Ovary (tissue), 9 donors: ENCODE data around the gene RAD23B. TPM values are rescaled to one million over a fixed set of nuclear protein-coding genes. Genes with fewer than 3 reads are reported as not detected.

Source experiments
- DNase-seq, 5 donors: peaks; one replicate each; pipeline ENCODE4 v3.0.0-alpha.2; 2019 to 2020
- H3K27ac ChIP-seq, 2 donors: fragments of 200-600 bp; one replicate each; pipeline versions ENCODE4 v1.5.1 to v1.8.0; 2019 to 2022
- H3K27me3 ChIP-seq: fragments of 200-600 bp; one replicate; pipeline ENCODE4 v1.8.0; 2022
- H3K36me3 ChIP-seq: fragments of 200-600 bp; sonication (generic); one replicate; pipeline ENCODE4 v1.5.1; 2019
- H3K4me1 ChIP-seq: one replicate; pipeline ENCODE4 v1.8.1; 2013; ENCODE audit warnings: mild to moderate bottlenecking, moderate library complexity; ENCODE audit not compliant: insufficient read depth
- H3K4me3 ChIP-seq: fragments of 200-600 bp; sonication (generic); one replicate; pipeline ENCODE4 v1.5.1; 2017
- H3K9me3 ChIP-seq, 2 donors: fragments of 200-600 bp in 1 of 2; sonication (generic) in 1 of 2; one replicate each; pipeline versions ENCODE4 v1.5.1 to v1.8.1; 2013 to 2019; ENCODE audit warnings: mild to moderate bottlenecking in 1 of 2, moderate library complexity in 1 of 2
- EP300 ChIP-seq: sonication (generic); formaldehyde crosslinking; IDR thresholded peaks from one replicate; pipeline ENCODE4 v1.6.1; 2017; ENCODE audit warnings: antibody characterized with exemption
- POLR2A ChIP-seq: fragments of 450-650 bp; IDR thresholded peaks from one replicate; pipeline ENCODE4 v1.6.1; 2017; ENCODE audit warnings: antibody characterized with exemption, mild to moderate bottlenecking, moderate library complexity
- WGBS, 3 donors: extraction: QIAGEN DNeasy Blood & Tissue Kit in 1 of 3; methylation state at CpG; one replicate each; pipeline versions ENCODE4 v1.1.5 to v1.1.7; 2013 to 2017; 5-methylcytosine and 5-hydroxymethylcytosine counted together
- intact Hi-C, 4 donors: fragments of 100-400 bp; cut with DNase I; formaldehyde crosslinking; loops; one replicate each; pipeline versions ENCODE4 v1.11.0 to v1.15.1; 2022 to 2023
- polyA plus RNA-seq, 2 donors: library from polyadenylated mRNA; stranded (reverse); fragments of 200-250 nt in 1 of 2; fragments of 350-450 nt in 1 of 2; fragmentation: Illumina TruSeq in 1 of 2; extraction: RNeasy Lipid Tissue Mini Kit (QIAGEN cat#74804) in 1 of 2; gene quantifications; one replicate each; pipeline ENCODE4 v1.2.3, GENCODE V29; 2013 to 2014
- total RNA-seq, 7 donors: library from RNA; depleted of rRNA in 2 of 7; stranded (reverse); fragments of >200 nt in 2 of 7; fragmentation: NEBNext Ultra II Directional in 3 of 7; extraction: Animal tissue kit (Norgen Biotek cat#: 25700) in 3 of 7; gene quantifications; one replicate each; pipeline versions ENCODE4 v1.1.0 to v1.2.4, GENCODE V29; 2016 to 2023
- TF ChIP-seq, protein P1 (sequence below), 3 donors: fragments of 450-650 bp in 2 of 3; fragments of 200-600 bp in 1 of 3; IDR thresholded peaks; one replicate each; pipeline versions ENCODE4 v1.5.1 to v1.8.0; 2016 to 2022; ENCODE audit warnings: antibody characterized with exemption in 3 of 3, mild to moderate bottlenecking in 1 of 3
- donor health status: DM: no; HTN: no; CAD: no; lungs with moderate emphysema.
- donor health status: DM: no; HTN: no; CAD: no.
- donor health status: Bipolar disorder and iron deficiency.
- donor health status: DM: yes; HTN: yes; CAD: no.
- donor health status: DM: no; HTN: no; CAD: no.
- donor health status: DM: yes; HTN: yes; CAD: no.

Gene RAD23B
- total and polyA plus RNA-seq, 9 donors, result 42.8 to 101 (median 81.3) TPM

DNA sequence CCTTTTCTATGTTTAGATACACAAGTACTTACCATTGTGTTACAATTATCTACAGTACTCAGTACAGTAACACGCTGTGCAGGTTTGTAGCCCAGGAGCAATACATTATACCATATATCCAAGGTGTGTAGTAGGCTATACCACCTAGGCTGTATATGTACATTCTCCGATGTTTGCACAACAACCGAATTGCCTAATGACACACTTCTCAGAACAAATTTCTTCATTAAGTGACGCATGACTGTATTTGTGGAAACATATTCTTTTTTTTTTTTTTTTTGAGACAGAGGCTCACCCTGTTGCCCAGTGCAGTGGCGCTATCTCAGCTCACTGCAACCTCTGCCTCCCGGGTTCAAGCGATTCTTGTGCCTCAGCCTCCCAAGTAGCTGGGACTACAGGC, 4.0 kb upstream of the RAD23B start:
- DNase-seq, result no peak
- Histone ChIP-seq H3K27ac (no peak overlapping the region), H3K27me3 (no peaks in the 10 kb centered on the region), H3K4me1 (peaks cover 2% of the 10 kb centered on the region), H3K4me3 (no peak overlapping the region), H3K36me3 (no peaks in the 10 kb centered on the region), H3K9me3 (no peaks in the 10 kb centered on the region)
- intact Hi-C loops, result no loop called here
- no peak for TF ChIP-seq POLR2A
- WGBS, 3 donors, result 95 to 99% (median 97%) methylated on average over 7 of the region's 7 CpGs

- no peaks in the 10 kb centered on the region for H3K36me3 ChIP-seq
- no peak overlapping the region for H3K27ac ChIP-seq
- H3K4me3 ChIP-seq, result no peak overlapping the region
- WGBS, 3 donors, result 88 to 93% (median 90%) methylated on average over 3 of the region's 3 CpGs
- peaks cover 2% of the 10 kb centered on the region for H3K4me1 ChIP-seq
- H3K27me3 ChIP-seq, result no peaks in the 10 kb centered on the region
- TF ChIP-seq EP300, result no peak
- TF ChIP-seq, protein P1, sequence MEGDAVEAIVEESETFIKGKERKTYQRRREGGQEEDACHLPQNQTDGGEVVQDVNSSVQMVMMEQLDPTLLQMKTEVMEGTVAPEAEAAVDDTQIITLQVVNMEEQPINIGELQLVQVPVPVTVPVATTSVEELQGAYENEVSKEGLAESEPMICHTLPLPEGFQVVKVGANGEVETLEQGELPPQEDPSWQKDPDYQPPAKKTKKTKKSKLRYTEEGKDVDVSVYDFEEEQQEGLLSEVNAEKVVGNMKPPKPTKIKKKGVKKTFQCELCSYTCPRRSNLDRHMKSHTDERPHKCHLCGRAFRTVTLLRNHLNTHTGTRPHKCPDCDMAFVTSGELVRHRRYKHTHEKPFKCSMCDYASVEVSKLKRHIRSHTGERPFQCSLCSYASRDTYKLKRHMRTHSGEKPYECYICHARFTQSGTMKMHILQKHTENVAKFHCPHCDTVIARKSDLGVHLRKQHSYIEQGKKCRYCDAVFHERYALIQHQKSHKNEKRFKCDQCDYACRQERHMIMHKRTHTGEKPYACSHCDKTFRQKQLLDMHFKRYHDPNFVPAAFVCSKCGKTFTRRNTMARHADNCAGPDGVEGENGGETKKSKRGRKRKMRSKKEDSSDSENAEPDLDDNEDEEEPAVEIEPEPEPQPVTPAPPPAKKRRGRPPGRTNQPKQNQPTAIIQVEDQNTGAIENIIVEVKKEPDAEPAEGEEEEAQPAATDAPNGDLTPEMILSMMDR (IDR thresholded peaks at IDR 0.05), result no peak
- no peak for TF ChIP-seq POLR2A
- intact Hi-C loops, result no loop called here
- DNase-seq, result no peak
- no peaks in the 10 kb centered on the region for H3K9me3 ChIP-seq
Measured at GRCh38 chr9:107280543-107280942, 2.5 kb upstream of the RAD23B start.

DNA sequence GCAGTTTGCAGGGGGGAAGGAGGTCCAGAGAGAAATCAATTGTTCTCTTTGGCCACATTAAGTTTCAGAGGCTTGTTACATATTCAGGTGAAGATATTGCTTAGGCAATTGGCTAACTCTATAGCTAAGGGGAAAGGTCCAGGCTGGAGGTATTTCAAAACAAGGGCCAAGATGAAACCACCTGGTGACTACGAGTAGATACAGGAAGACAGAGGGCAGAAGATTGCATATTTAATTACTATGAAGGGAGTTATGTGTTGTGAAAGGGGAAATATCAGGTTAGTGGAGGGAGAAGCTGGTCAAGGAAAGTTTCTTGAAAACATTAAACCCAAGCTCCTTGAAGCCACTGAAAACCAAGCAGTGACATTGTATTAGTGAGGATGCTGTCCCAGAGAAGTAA, 1.9 kb upstream of the RAD23B start:
- H3K4me1 ChIP-seq, result peaks cover 2% of the 10 kb centered on the region
- no peak overlapping the region for H3K27ac ChIP-seq
- no peaks in the 10 kb centered on the region for H3K27me3 ChIP-seq
- no peaks in the 10 kb centered on the region for H3K9me3 ChIP-seq
- 46 to 73% (median 57%) methylated on average over 1 of the region's 1 CpG for WGBS, 3 donors
- no peaks in the 10 kb centered on the region for H3K36me3 ChIP-seq
- intact Hi-C loops, result no loop called here
- no peak overlapping the region for H3K4me3 ChIP-seq
- DNase-seq, result no peak
- TF ChIP-seq, protein P1 (IDR thresholded peaks at IDR 0.05), result no peak
- TF ChIP-seq POLR2A (no peak), EP300 (no peak)

DNA sequence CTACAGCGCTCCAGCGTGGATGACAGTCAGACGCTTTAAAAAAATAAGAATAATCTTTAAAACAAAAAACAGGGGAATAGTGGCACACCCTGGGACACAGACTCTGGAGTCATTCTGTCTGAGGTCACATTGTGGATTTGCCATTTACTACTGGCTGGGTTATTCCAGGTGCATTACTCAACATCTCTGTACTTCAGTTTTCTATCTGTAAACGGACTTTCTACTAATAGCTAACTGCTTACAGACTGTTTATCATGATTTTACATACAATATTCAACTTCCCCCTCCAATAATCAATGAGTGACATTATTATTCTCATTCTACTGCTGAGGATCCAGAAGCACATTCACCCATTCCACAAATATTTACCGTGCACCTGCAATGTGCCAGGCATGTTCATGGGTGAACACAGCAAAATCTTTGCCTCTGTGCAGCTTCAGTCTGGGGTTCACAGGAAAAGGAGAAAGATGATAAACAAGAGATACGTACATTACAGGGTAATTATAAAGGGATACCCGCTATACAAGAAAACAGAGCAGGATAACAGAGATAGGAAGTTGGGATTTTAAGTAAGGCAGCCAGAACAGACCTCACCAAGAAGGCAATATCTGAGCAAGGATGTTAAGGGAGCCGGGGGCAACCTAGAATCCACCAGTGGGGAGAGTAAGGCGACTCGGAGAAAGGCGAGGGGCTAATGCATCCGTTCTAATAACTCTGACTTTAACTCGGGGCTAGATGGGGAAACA, 984 bp upstream of the RAD23B start:
- intact Hi-C loops, result no loop called here
- H3K27ac ChIP-seq, result peak overlapping the region in 1 of 2 donors; percentile 71
- 30 to 34% (median 32%) methylated on average over 13 of the region's 13 CpGs for WGBS, 3 donors

More for the DNA sequence above, 984 bp upstream of the RAD23B start:
- no peaks in the 10 kb centered on the region for H3K27me3 ChIP-seq
- H3K36me3 ChIP-seq, result no peaks in the 10 kb centered on the region
- H3K9me3 ChIP-seq, result no peaks in the 10 kb centered on the region
- DNase-seq, result peak in 1 of 5 donors; percentile 24
- no peak for TF ChIP-seq EP300
- TF ChIP-seq, protein P1 (IDR thresholded peaks at IDR 0.05), result no peak
- no peak for TF ChIP-seq POLR2A
- H3K4me1 ChIP-seq, result peaks cover 2% of the 10 kb centered on the region
- H3K4me3 ChIP-seq, result peak overlapping the region; percentile 59
